Measurements from ENCODE around the gene ZNF714.
A peak's percentile ranks its signal among the peaks of the same experiment; 100 is the strongest.
"Not testable (repeated sequence)": the region's sequence is repeated elsewhere in the genome, so short reads cannot be mapped to it uniquely, and the experiment has no call there.

Gene ZNF714

GRCh38 chr19:21117041-21117907 lies 35.3 kb downstream of the ZNF714 start:
- H3K27ac Mint-ChIP-seq, result no peak overlapping the region
- no peaks in the 10 kb centered on the region for H3K4me1 Mint-ChIP-seq
- H3K9me3 Mint-ChIP-seq, result peaks cover 20% of the 10 kb centered on the region
- no peak overlapping the region for H3K4me3 Mint-ChIP-seq
- H3K27me3 Mint-ChIP-seq, result no peaks in the 10 kb centered on the region
- H3K36me3 Mint-ChIP-seq, result peaks cover 64% of the 10 kb centered on the region
- no peak for ATAC-seq

GRCh38 chr19:21126078-21126477 lies 44.1 kb downstream of the ZNF714 start:
- Mint-ChIP-seq H3K4me1 (no peaks in the 10 kb centered on the region), H3K27ac (no peak overlapping the region), H3K36me3 (peaks cover 18% of the 10 kb centered on the region), H3K27me3 (no peaks in the 10 kb centered on the region), H3K9me3 (peaks cover 18% of the 10 kb centered on the region), H3K4me3 (no peak overlapping the region)
- no peak for ATAC-seq

GRCh38 chr19:21127001-21127400 lies 45.0 kb downstream of the ZNF714 start:
- Mint-ChIP-seq H3K27ac (no peak overlapping the region), H3K9me3 (peaks cover 18% of the 10 kb centered on the region), H3K4me3 (no peak overlapping the region), H3K36me3 (peaks cover 18% of the 10 kb centered on the region), H3K27me3 (no peaks in the 10 kb centered on the region), H3K4me1 (no peaks in the 10 kb centered on the region)
- no peak for ATAC-seq

GRCh38 chr19:21127898-21128297 lies 45.9 kb downstream of the ZNF714 start:
- no peak overlapping the region for H3K27ac Mint-ChIP-seq
- H3K27me3 Mint-ChIP-seq, result no peaks in the 10 kb centered on the region
- peaks cover 18% of the 10 kb centered on the region for H3K9me3 Mint-ChIP-seq
- peaks cover 18% of the 10 kb centered on the region for H3K36me3 Mint-ChIP-seq
- H3K4me3 Mint-ChIP-seq, result no peak overlapping the region
- no peaks in the 10 kb centered on the region for H3K4me1 Mint-ChIP-seq
- ATAC-seq, result no peak

GRCh38 chr19:21128901-21129698 lies 47.1 kb downstream of the ZNF714 start:
- H3K4me3 Mint-ChIP-seq, result no peak overlapping the region
- ATAC-seq, result no peak
- H3K9me3 Mint-ChIP-seq, result peaks cover 20% of the 10 kb centered on the region
- H3K36me3 Mint-ChIP-seq, result peaks cover 18% of the 10 kb centered on the region
- no peak overlapping the region for H3K27ac Mint-ChIP-seq
- no peaks in the 10 kb centered on the region for H3K4me1 Mint-ChIP-seq
- H3K27me3 Mint-ChIP-seq, result peaks cover 6% of the 10 kb centered on the region

GRCh38 chr19:21130097-21130775 lies 48.2 kb downstream of the ZNF714 start:
- Mint-ChIP-seq H3K9me3 (peaks cover 23% of the 10 kb centered on the region), H3K36me3 (peaks cover 17% of the 10 kb centered on the region)

GRCh38 chr19:21133633-21134032 lies 51.6 kb downstream of the ZNF714 start:
- H3K4me3 Mint-ChIP-seq, result no peak overlapping the region
- H3K27ac Mint-ChIP-seq, result no peak overlapping the region
- H3K4me1 Mint-ChIP-seq, result no peaks in the 10 kb centered on the region
- no peaks in the 10 kb centered on the region for H3K36me3 Mint-ChIP-seq
- H3K9me3 Mint-ChIP-seq, result peaks cover 10% of the 10 kb centered on the region
- H3K27me3 Mint-ChIP-seq, result peaks cover 13% of the 10 kb centered on the region
- no peak for ATAC-seq

More at GRCh38 chr19:21130097-21130775, 48.2 kb downstream of the ZNF714 start:
- no peaks in the 10 kb centered on the region for H3K4me1 Mint-ChIP-seq
- H3K27me3 Mint-ChIP-seq, result peaks cover 13% of the 10 kb centered on the region
- H3K27ac Mint-ChIP-seq, result no peak overlapping the region
- ATAC-seq, result no peak
- H3K4me3 Mint-ChIP-seq, result no peak overlapping the region

GRCh38 chr19:21134934-21135366 lies 52.9 kb downstream of the ZNF714 start:
- no peak overlapping the region for H3K4me3 Mint-ChIP-seq
- H3K9me3 Mint-ChIP-seq, result peaks cover 10% of the 10 kb centered on the region
- ATAC-seq, result no peak
- H3K36me3 Mint-ChIP-seq, result no peaks in the 10 kb centered on the region
- peaks cover 13% of the 10 kb centered on the region for H3K27me3 Mint-ChIP-seq
- H3K4me1 Mint-ChIP-seq, result no peaks in the 10 kb centered on the region
- H3K27ac Mint-ChIP-seq, result no peak overlapping the region

- H3K4me3 Mint-ChIP-seq, result no peak overlapping the region
- no peak overlapping the region for H3K27ac Mint-ChIP-seq
- H3K4me1 Mint-ChIP-seq, result no peaks in the 10 kb centered on the region
- peaks cover 6% of the 10 kb centered on the region for H3K9me3 Mint-ChIP-seq
- no peak for ATAC-seq
- no peaks in the 10 kb centered on the region for H3K36me3 Mint-ChIP-seq
- peaks cover 13% of the 10 kb centered on the region for H3K27me3 Mint-ChIP-seq
These were observed 53.4 kb downstream of the ZNF714 start for GRCh38 chr19:21135433-21135832.

- H3K4me3 Mint-ChIP-seq, result no peak overlapping the region
- H3K9me3 Mint-ChIP-seq, result peaks cover 5% of the 10 kb centered on the region
- no peak overlapping the region for H3K27ac Mint-ChIP-seq
- peaks cover 10% of the 10 kb centered on the region for H3K4me1 Mint-ChIP-seq
- no peak for ATAC-seq
- peaks cover 13% of the 10 kb centered on the region for H3K27me3 Mint-ChIP-seq
- H3K36me3 Mint-ChIP-seq, result no peaks in the 10 kb centered on the region
These were observed 56.1 kb downstream of the ZNF714 start for GRCh38 chr19:21138130-21138529.

- not testable (repeated sequence) for H3K27ac Mint-ChIP-seq, H3K27me3 Mint-ChIP-seq, H3K4me3 Mint-ChIP-seq, H3K9me3 Mint-ChIP-seq, ATAC-seq
- H3K36me3 Mint-ChIP-seq, result peaks cover 27% of the 10 kb centered on the region
- H3K4me1 Mint-ChIP-seq, result peaks cover 25% of the 10 kb centered on the region
These were observed 59.0 kb downstream of the ZNF714 start for GRCh38 chr19:21141006-21141405.

- Mint-ChIP-seq H3K36me3 (peaks cover 37% of the 10 kb centered on the region), H3K4me1 (peaks cover 30% of the 10 kb centered on the region), H3K27ac (peak within 1 kb of the TSS; percentile 96), H3K27me3 (no peaks in the 10 kb centered on the region), H3K4me3 (peak within 1 kb of the TSS; percentile 92), H3K9me3 (no peaks in the 10 kb centered on the region)
- peak; percentile 100 for ATAC-seq
These were observed 59.9 kb downstream of the ZNF714 start, which contains the start of gene ZNF431 for GRCh38 chr19:21141787-21142464. Gene ZNF431, plus strand, starts transcription at chr19:21142040. Its CDS starts 144 bp downstream, at chr19:21142184.

- Mint-ChIP-seq H3K27ac (peak overlapping the region; percentile 96), H3K4me3 (peak overlapping the region; percentile 58), H3K27me3 (no peaks in the 10 kb centered on the region), H3K9me3 (no peaks in the 10 kb centered on the region), H3K36me3 (peaks cover 48% of the 10 kb centered on the region), H3K4me1 (peaks cover 34% of the 10 kb centered on the region)
- ATAC-seq, result no peak
These were observed 61.4 kb downstream of the ZNF714 start for GRCh38 chr19:21143428-21143827.

- H3K4me3 Mint-ChIP-seq, result no peak overlapping the region
These were observed 61.9 kb downstream of the ZNF714 start for GRCh38 chr19:21143854-21144253.

More at GRCh38 chr19:21143854-21144253, 61.9 kb downstream of the ZNF714 start:
- Mint-ChIP-seq H3K27me3 (no peaks in the 10 kb centered on the region), H3K4me1 (peaks cover 36% of the 10 kb centered on the region), H3K36me3 (peaks cover 52% of the 10 kb centered on the region), H3K9me3 (no peaks in the 10 kb centered on the region), H3K27ac (no peak overlapping the region)
- ATAC-seq, result no peak

All from stimulated activated memory B cell treated with anti-CD40 and anti-IgM and Interleukin-4, amounts not matched to agents 10 μg/mL and 1 μg/mL and 100 μg/mL, for 72 hours (primary cell).